GM12878 (cell line): Measurements from ENCODE around the gene KRT78. TPM values are rescaled to one million over a fixed set of nuclear protein-coding genes. Genes with fewer than 3 reads are reported as not detected.

Source experiments
- ATAC-seq: fragments of 200-7000 bp; cut with Tn5 transposase; 3 replicates; pipeline ENCODE4 v1.9.1; 2020; ENCODE audit warnings: mild to moderate bottlenecking, moderate library complexity
- BruUV-seq: library from RNA; stranded (reverse); fragments of 400-500 nt; replicated peaks from 2 replicates; lab custom pipeline; 2021; lab: Mats Ljungman, UMichigan
- CTCF ChIA-PET: fragments of 300-600 bp; sonication (Branson Sonifier 250); formaldehyde crosslinking; extraction: SDS; loops from one replicate; lab custom pipeline; 2021; ENCODE audit warnings: inconsistent platforms; lab: Yijun Ruan, JAX
- POLR2A ChIA-PET: fragments of 350-600 bp; formaldehyde crosslinking; extraction: SDS; loops from one replicate; lab custom pipeline; 2021; ENCODE audit warnings: inconsistent platforms; lab: Charles Lee
- RAD21 ChIA-PET: fragments of 300-600 bp; sonication (Branson Sonifier 250); formaldehyde crosslinking; loops from one replicate; lab custom pipeline; 2023; ENCODE audit warnings: antibody characterized with exemption; ENCODE audit not compliant: unreplicated experiment; lab: Charles Lee
- SMC1A ChIA-PET: fragments of 300-600 bp; sonication (Branson Sonifier 250); formaldehyde crosslinking; loops from one replicate; lab custom pipeline; 2023; ENCODE audit not compliant: unreplicated experiment, uncharacterized antibody; lab: Charles Lee
- DNase-seq: peaks from one replicate; pipeline ENCODE4 v3.0.0-alpha.2; 2011; ENCODE audit warnings: low read depth, low spot score
- FAIRE-seq: peaks from 3 replicates; lab custom pipeline; 2011; peaks lifted over from hg19 to GRCh38; lab: Jason Lieb, UNC
- H2AFZ ChIP-seq: 2 replicates; pipeline ENCODE4 v1.6.0; 2011; ENCODE audit warnings: low read depth, low read length, control low read depth; ENCODE audit not compliant: control insufficient read depth
- H3K27ac ChIP-seq: 2 replicates; pipeline ENCODE4 v1.5.1; 2011; ENCODE audit warnings: control low read depth; ENCODE audit not compliant: control insufficient read depth, insufficient read depth
- H3K27me3 ChIP-seq, 2 experiments: replicated peaks in 1 of 2; 2 replicates each; pipeline versions ENCODE4 v1.6.0 to v1.6.1; 2011; ENCODE audit warnings: low read length in 1 of 2; ENCODE audit not compliant: control insufficient read depth in 2 of 2, insufficient read depth in 2 of 2
- H3K36me3 ChIP-seq, 2 experiments: 2 replicates each; pipeline ENCODE4 v1.5.1; 2011; ENCODE audit warnings: low read length in 1 of 2; ENCODE audit not compliant: control insufficient read depth in 2 of 2, insufficient read depth in 2 of 2
- H3K4me1 ChIP-seq: 2 replicates; pipeline ENCODE4 v1.6.1; 2011; ENCODE audit warnings: mild to moderate bottlenecking, low read length, moderate library complexity, mixed read lengths; ENCODE audit not compliant: control insufficient read depth, insufficient read depth
- H3K4me2 ChIP-seq: 2 replicates; pipeline ENCODE4 v1.6.0; 2011; ENCODE audit warnings: control low read depth; ENCODE audit not compliant: control insufficient read depth, insufficient read depth
- H3K4me3 ChIP-seq: fragments of 200-600 bp; sonication (generic); 2 replicates; pipeline ENCODE4 v1.5.1; 2016
- H3K79me2 ChIP-seq: 2 replicates; pipeline ENCODE4 v1.6.0; 2011; ENCODE audit warnings: low read length; ENCODE audit not compliant: control insufficient read depth, insufficient read depth
- H3K9ac ChIP-seq: 2 replicates; pipeline ENCODE4 v1.8.0; 2011; ENCODE audit warnings: low read length, control low read depth, mixed read lengths; ENCODE audit not compliant: control insufficient read depth, insufficient read depth
- H3K9me3 ChIP-seq: replicated peaks from 3 replicates; pipeline ENCODE4 v1.5.1; 2011; ENCODE audit warnings: mild to moderate bottlenecking, low read length; ENCODE audit not compliant: control insufficient read depth, insufficient read depth
- H4K20me1 ChIP-seq: 2 replicates; pipeline ENCODE4 v1.6.0; 2011; ENCODE audit not compliant: control insufficient read depth, insufficient read depth
- EGR1 ChIP-seq, 2 experiments: IDR thresholded peaks; 1 replicate in 1 of 2; 2 replicates in 1 of 2; pipeline ENCODE4 v1.6.1; 2011 to 2012; ENCODE audit warnings: low read depth in 2 of 2, low read length in 2 of 2, borderline replicate concordance in 1 of 2, mild to moderate bottlenecking in 1 of 2, moderate library complexity in 1 of 2
- HCFC1 ChIP-seq: fragments of 150-350 bp; IDR thresholded peaks from 2 replicates; pipeline ENCODE4 v1.6.1; 2014; ENCODE audit warnings: low read length
- IKZF2 ChIP-seq, 2 experiments: fragments of 450-650 bp; IDR thresholded peaks; 2 replicates each; pipeline ENCODE4 v1.6.1; 2017; ENCODE audit warnings: mild to moderate bottlenecking in 2 of 2, moderate library complexity in 2 of 2
- KDM1A ChIP-seq: fragments of 200-600 bp; sonication (generic); IDR thresholded peaks from 2 replicates; pipeline ENCODE4 v1.6.1; 2016; ENCODE audit warnings: borderline replicate concordance
- MYB ChIP-seq: fragments of 150-350 bp; IDR thresholded peaks from 2 replicates; pipeline ENCODE4 v1.6.1; 2014; ENCODE audit warnings: mild to moderate bottlenecking, low read depth, low read length, borderline replicate concordance
- NBN ChIP-seq: fragments of 450-650 bp; IDR thresholded peaks from 2 replicates; pipeline ENCODE4 v1.6.1; 2016
- NFIC ChIP-seq: IDR thresholded peaks from 2 replicates; pipeline ENCODE4 v1.6.1; 2012; ENCODE audit warnings: low read depth, mild to moderate bottlenecking, inconsistent platforms, low read length, moderate library complexity
- PBX3 ChIP-seq: IDR thresholded peaks from 2 replicates; pipeline ENCODE4 v1.6.1; 2011; ENCODE audit warnings: mild to moderate bottlenecking, low read depth, low read length, moderate library complexity; ENCODE audit not compliant: insufficient replicate concordance
- RUNX3 ChIP-seq: IDR thresholded peaks from 2 replicates; pipeline ENCODE4 v1.6.1; 2012; ENCODE audit warnings: low read length, inconsistent platforms
- SIX5 ChIP-seq: IDR thresholded peaks from 2 replicates; pipeline ENCODE4 v1.6.1; 2011; ENCODE audit warnings: mild to moderate bottlenecking, low read depth, low read length, moderate library complexity; ENCODE audit not compliant: severe bottlenecking
- SREBF1 ChIP-seq: IDR thresholded peaks from 2 replicates; pipeline ENCODE4 v1.6.1; 2012; ENCODE audit warnings: mild to moderate bottlenecking, low read length
- TCF12 ChIP-seq: IDR thresholded peaks from 2 replicates; pipeline ENCODE4 v1.6.1; 2011; ENCODE audit warnings: low read depth, mild to moderate bottlenecking, low read length
- WGBS: methylation state at CpG from one replicate; pipeline ENCODE4 v1.1.6; 2016; ENCODE audit warnings: low lambda C conversion rate; ENCODE audit not compliant: insufficient replicate concordance, insufficient coverage; ENCODE audit errors: missing lambda C conversion rate; 5-methylcytosine and 5-hydroxymethylcytosine counted together
- in situ Hi-C: fragments of 300-500 bp; cut with MboI; formaldehyde crosslinking; loops from 9 replicates; pipeline ENCODE4 v1.14.3; 2018; ENCODE audit warnings: mixed read lengths
- intact Hi-C: fragments of 100-400 bp; cut with micrococcal nuclease; formaldehyde crosslinking; loops from one replicate; pipeline ENCODE4 v1.14.2; 2022; ENCODE audit not compliant: unreplicated experiment
- polyA plus RNA-seq, 11 experiments: library from polyadenylated mRNA; depleted of rRNA in 4 of 11; unstranded in 6 of 11; stranded (reverse) in 5 of 11; fragments of >200 nt; fragmentation: Nextera tagmentation in 4 of 11; fragmentation: Illumina TruSeq in 1 of 11; extraction: Ambion mirVana in 4 of 11; extraction: Trizol in 1 of 11; gene quantifications; 1 replicate in 1 of 11; 2 replicates in 10 of 11; pipeline versions ENCODE4 v1.2.1 to v1.2.3, GENCODE V29; 2011 to 2016; ENCODE audit warnings: inconsistent platforms in 2 of 11, missing spikeins in 2 of 11, low read depth in 1 of 11
- total RNA-seq, 4 experiments: library from RNA; depleted of rRNA in 3 of 4; stranded (reverse); fragments of >200 nt in 3 of 4; fragmentation: Illumina TruSeq in 1 of 4; extraction: Trizol in 1 of 4; gene quantifications; 2 replicates each; pipeline versions ENCODE4 v1.2.1 to v1.2.3, GENCODE V29; 2013 to 2021

KRT78 gene
- total and polyA plus RNA-seq, 10 of the 15 experiments (the other 5 are each of a cell fraction or from before 2014, with no cell fraction given) = 0.07 TPM; not detected in 9

GRCh38 chr12:52790427-52791270 lies 58.1 kb downstream of the KRT78 start:
- CTCF ChIA-PET = interaction anchor here (0.6 kb wide), 1 partner anchor 76 kb away, joined by 3 read pairs; no protein-coding TSS in a partner anchor
- H2AFZ ChIP-seq = no peak overlapping the region
- intact Hi-C loops = no loop called here
- H3K27ac ChIP-seq = no peak overlapping the region
- H3K79me2 ChIP-seq = no peaks in the 10 kb centered on the region
- RAD21 ChIA-PET = no interaction called here
- no peak overlapping the region for H3K4me3 ChIP-seq
- no peaks in the 10 kb centered on the region for H3K9me3 ChIP-seq
- H3K4me1 ChIP-seq = no peaks in the 10 kb centered on the region
- WGBS = 27% methylated on average over 19 of the region's 19 CpGs
- in situ Hi-C loops = no loop called here
- TF ChIP-seq HCFC1 (no peak), PBX3 (no peak), EGR1 (IDR thresholded peaks at IDR 0.05; ENCODE audit: borderline replicate concordance in 1 of 2, low read depth in 2 of 2, low read length in 2 of 2) (no peak), SIX5 (no peak), SREBF1 (no peak), MYB (no peak), TCF12 (no peak), NBN (no peak), KDM1A (no peak), IKZF2 (IDR thresholded peaks at IDR 0.05) (no peak), RUNX3 (no peak), NFIC (no peak)
- no TSS peak for BruUV-seq
- H3K27me3 ChIP-seq = peaks cover 0 to 6% of the 10 kb centered on the region in 2 experiments; a peak in 3 of 4 replicates
- POLR2A ChIA-PET = no interaction called here
- SMC1A ChIA-PET = no interaction called here
- FAIRE-seq (no peak), DNase-seq (no peak), ATAC-seq (no peak)
- no peaks in the 10 kb centered on the region for H4K20me1 ChIP-seq
- no peak overlapping the region for H3K4me2 ChIP-seq
- no peak overlapping the region for H3K9ac ChIP-seq
- no peaks in the 10 kb centered on the region for H3K36me3 ChIP-seq
